Stimulated activated CD8-positive, alpha-beta memory T cell treated with anti-CD3 and anti-CD28 coated beads, Interleukin-7, amount 100 ng/mL, for 24 hours (primary cell): Measurements from ENCODE around the gene RFTN1.
A peak's percentile ranks its signal among the peaks of the same experiment; 100 is the strongest.

Experiments used
- DNase-seq: peaks from one replicate; pipeline ENCODE4 v3.0.0-alpha.2; 2020; ENCODE audit warnings: low read depth

Gene RFTN1

DNA sequence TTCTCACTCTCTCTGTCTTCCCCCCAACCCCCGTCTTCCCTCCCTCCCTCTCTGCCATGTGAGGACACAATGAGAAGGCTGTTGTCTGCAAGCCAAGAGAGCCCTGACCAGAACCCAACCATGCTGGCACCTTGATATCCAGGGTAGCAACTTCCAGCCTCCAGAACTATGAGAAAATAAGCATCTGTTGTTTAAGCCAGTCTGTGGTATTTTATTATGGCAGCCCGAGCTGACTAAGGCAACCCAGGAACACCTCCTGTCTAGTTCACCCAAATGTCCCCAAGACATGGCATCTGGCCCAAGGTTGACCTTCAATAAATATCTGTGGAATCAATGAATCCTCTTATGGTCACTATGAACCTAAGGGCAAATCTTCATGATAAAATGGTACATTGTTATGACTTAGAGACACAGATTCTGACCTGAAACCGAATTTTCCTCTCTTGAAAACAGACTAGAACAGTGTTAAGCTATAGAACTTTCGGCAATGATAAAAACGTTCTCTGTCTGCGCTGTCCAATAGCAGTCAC, 26.5 kb downstream of the RFTN1 start:
- no peak for DNase-seq

DNA sequence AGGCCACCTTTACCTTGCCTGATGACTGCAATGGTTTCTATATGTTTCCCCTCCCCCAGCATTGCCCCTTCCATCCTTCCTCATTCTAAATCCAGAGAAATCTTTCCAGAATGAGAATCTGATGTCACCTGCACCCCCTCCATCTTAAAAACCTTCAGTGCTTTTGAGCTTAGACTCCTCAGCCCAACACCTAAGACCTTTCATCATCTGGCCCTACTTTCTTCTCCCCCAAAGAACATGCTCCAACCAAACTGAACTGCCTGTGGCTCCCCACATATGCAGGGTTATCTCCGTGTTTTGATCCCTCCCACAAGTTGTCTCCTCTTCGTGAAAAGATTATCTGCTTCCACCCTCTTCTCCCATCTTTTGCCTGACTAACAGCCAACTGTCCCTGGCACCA, 27.3 kb downstream of the RFTN1 start:
- DNase-seq = no peak

DNA sequence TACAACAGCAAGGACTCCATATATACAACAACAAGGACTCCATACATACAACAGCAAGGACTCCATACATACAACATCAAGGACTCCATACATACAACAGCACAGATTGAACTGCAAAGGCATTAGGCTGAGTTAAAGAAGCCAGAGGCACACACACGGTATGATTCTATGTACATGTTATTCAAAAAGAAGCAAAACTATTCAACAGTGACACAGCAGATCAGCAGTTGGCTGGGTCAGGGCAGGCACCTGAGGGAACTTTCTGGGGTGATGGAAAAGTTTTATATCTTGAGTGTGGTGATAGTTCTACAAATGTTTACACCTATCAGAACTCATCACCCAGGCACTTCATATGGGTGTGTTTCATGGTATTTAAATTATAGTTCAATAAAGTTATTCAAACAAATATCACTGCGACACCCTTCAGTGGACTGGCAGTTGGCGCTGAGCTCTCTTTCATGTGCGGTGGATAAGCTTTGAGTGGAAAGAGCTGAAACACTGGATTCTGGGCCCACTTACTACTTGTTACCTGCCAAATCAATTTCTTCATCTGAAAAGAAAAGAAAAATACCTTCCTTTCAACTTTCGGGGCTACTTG, 28.0 kb downstream of the RFTN1 start:
- DNase-seq = no peak

DNA sequence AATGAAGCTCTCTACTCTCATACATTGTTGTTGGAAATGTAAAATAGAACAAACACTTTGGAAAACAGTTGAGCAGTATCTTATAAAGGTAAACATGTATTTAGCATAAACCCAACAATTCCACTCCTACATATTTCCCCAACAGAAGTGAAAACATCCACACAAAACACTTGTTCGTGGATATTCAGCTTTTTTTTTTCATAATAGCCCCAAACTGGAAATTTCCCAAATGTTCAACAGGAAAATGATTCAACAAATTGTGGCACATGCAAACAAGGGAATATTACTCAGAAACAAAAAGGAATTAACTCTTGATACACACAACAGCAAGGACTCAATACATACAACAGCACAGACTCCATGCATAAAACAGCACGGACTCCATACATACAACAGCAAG, 28.5 kb downstream of the RFTN1 start:
- DNase-seq = no peak

DNA sequence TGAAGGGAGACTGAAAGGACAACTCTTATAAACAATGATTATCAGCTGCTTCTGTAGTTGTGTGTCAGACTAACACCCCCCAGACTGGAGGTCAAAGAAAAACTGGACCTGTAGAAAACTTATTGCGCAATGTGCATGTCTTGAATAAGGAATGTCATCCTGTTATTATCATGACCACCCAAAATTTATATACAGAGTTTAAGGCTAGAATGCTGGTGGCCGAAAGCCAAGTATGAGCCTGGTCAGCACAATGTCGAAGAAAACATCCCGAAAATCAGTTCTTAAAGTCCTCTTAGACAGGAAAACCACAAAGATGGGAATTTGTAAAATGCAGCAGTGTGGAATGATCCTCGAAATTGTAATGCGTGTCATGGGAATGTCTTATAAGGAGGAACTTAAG, 29.3 kb downstream of the RFTN1 start:
- no peak for DNase-seq

DNA sequence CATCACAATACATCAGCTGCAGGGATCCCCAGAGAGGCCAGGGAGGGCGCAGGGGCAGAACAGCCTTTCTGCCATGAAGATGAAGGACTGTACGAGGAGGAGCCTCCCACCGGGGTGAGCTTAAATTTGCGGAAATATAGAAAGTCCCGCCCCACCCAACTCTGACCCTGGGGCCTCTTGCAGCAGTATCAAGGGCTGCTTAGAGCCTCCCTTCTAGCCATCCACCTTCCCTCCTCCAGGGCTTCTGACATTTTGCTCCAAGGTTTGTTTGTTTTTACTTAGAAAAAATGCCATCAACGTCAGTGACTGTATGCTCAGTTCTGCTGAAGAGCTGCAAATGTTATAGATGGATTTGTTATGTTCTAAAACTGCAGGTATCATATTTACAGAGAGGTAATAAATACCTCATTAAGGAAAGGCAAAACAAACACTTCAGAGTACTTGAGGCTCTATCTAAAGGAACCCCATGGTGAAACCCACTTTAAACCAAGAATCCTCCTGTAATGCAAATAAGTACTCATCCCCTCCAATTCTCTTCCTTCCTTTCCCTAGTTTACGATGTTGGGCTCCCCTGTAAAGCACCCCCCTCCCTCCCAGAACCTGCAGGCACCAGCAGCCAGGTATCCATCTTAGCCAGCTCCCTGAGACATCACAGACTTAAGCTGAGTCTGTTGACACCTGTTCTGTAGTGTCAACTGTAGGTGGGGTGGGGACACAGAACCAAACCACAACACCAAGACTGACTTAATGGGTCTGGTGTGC, 30.5 kb downstream of the RFTN1 start:
- DNase-seq = no peak

DNA sequence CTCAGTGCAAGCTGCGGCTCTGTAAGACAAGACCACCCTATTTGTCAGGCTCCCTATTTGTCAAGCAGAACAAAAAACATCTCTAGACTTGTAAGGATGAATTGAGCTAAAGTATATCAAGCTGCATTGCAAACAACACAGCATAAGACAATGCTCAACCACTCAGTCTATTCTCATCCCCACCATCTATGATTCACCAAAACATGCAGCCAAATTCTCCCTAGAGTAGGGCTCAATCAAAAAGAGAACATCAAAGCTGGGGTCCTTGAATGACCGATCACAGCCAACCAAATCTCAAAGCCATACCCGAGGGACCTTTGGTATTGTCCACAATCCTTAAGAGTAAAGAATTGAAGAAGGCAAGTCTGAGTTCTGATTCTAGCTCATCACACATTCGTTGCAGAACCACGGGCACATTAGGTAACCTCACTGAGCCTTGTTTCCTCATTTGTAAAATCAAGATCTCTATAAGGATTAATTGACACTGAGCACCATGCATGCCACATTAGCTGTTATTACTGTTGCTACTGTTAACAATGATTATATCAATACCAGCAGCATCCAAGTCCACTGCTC, 31.2 kb downstream of the RFTN1 start:
- no peak for DNase-seq

DNA sequence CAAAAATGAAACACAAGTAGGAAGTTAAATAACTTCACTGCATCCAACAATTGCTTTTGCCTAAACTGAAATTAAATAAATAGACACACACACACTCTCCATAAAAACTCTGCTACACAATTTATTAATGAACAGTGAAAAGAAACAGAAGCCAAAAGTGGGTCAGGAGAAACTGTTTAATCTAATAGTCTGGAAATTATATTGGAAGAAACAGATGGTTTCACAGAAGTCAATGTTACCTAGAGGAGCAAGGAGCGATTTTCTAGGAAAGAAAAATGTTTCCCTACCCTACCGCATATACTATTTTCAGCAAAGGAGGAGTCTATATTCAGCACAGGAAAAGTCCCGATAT, 32.0 kb downstream of the RFTN1 start:
- DNase-seq = no peak

DNA sequence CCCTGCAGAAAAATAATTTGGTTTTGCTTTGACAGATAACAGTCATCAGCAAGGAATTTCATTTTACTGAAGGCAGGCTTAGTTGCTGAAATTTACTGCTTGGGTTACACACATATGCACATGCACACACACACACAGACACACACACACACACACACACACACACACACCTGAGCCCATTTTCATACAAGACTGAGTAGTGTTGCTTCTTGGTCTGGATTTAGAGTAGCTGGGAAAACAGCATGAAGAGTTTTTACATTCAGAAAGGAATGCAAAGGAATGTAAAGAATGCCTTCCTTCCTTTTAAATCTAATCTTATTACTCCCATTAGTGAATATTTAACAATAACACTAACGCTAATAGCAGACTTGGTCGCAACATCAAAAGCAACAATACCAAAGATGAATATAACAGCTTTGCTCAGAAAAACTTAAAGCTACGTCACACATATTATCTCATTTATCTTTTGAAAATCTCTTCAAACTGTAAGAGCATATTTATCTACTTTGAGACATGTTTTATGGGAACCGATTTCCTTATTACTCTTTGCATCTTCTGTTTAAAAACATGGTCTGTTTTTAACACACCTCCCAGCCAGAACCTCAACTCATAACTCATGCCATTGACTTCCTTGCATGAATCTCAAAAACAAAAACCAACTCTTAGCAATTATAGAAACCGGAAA, 32.5 kb downstream of the RFTN1 start:
- DNase-seq = no peak

DNA sequence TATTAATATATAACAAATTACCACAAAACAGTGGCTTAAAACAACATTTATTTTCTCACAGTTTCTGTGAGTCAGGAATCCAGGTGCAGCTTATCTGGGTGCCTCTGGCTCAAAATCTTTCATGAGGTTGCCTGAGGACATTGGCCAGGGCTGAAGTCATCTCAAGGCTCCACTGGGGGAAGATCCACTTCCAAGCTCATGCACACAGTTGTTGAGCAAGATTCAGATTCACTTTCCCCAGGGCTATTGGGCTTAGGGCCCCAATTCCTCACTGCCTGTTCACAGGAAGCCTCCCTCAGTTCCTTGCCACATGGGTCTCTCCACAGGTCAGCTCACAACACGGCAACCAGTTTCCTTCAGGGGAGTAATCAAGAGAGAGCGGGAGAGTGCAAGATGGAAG, 35.0 kb downstream of the RFTN1 start:
- DNase-seq = no peak

DNA sequence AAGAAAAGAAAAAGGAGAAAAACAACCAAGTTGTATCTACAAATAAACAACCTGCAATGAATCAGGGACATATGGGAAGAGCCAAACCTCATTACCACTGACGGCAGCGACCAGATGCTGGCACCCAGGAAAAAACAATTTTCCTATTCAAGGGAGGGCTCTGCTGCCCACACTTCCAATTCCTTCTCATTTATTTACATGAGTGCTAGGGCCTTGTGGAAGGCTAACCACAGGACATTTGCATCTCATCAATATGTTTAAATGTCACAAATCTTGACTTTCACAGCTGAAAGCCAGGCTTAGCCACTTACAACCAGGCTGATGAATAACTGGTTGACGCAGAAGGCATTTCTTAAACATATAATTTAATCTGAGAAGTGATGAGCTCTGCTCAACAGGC, 36.0 kb downstream of the RFTN1 start:
- no peak for DNase-seq

DNA sequence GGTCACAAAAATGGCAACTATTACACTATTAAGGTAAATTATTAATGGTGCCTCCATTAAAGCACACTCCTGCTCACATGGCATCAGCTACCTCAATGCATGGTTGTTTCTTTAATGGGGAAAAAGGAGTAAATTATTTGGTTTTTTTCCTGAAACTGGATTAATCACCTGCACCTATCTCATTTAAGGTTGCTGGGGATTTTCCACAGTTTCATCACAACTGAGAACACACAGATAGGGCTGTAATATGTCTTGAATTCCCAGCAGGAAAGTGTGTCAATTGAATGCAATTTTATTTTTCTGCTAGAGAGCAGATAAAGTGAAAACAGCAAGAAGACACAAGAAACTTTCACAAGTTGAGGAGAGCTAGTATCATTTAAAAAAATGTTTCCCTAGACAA, 36.4 kb downstream of the RFTN1 start:
- no peak for DNase-seq

DNA sequence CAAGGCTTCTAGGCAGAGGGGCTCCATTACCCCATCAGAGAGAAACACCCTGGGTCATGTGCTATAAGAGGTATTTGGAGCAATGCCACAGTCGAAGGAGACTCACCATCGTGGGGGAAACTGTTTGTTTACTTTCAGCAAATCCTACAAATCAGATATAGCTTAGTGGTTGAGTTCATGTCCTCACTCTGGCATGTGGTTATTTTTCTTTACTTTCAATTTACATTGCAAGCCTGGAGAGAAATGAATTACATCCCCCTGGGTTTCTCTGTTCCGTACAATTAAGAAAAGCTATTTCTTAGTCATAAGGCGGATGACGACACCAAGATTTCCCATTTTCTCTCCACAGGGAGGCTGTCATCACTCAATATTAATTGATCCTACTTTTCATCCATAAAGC, 36.9 kb downstream of the RFTN1 start:
- DNase-seq = no peak

DNA sequence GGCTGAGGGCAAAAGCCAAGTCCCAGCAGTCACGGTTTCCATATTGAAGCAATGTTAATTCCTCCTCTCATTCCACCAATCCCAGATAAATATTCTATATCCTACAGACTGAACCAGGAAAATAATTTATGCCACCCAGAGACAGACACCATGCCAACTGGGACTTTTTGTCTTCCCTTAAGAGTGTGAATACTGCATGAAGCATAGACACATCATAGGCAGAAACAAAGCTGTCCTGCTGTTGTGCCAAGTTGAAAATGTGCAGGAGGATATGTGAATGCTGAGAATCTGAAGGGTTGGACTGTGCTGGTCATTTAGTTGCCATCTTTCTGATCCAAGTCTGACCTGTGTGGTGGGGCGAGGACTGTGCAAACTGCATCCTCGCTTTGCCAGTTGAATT, 37.7 kb downstream of the RFTN1 start:
- no peak for DNase-seq

DNA sequence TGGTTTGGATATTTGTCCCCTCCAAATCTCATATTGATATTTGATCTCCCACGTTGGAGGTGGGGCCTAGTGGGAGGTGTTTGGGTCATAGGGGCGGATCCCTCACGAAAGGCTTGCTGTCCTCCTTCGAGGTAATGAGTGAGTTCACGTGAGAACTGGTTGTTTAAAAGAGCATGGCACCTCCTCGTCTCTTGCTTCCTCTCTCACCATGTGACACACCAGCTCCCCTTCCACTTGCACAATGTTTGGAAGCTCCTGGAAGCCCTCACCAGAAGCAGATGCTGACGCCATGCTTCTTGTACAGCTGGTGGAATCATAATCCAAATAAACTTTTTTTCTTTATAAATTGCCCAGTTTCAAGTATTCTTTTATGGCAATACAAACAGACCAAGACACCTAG, 38.6 kb downstream of the RFTN1 start:
- no peak for DNase-seq

DNA sequence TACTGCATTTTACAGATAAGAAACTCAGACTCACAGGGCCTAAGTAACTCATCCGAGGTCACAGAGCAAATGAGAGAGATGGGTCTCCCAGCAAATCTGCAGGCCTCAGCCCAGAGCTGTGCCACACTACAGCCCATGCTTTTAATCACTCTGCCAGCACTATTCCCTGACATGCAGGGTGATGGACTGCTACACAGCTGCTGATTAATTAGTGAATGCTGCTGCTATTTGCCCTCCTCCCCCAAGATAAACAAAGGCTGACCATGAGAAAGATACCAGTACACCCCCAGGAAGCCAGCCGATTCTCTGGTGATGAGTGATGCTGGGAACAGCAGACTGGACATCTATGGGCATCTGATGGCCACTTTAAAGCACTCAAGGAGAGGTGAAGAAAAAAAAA, 39.3 kb downstream of the RFTN1 start:
- no peak for DNase-seq

DNA sequence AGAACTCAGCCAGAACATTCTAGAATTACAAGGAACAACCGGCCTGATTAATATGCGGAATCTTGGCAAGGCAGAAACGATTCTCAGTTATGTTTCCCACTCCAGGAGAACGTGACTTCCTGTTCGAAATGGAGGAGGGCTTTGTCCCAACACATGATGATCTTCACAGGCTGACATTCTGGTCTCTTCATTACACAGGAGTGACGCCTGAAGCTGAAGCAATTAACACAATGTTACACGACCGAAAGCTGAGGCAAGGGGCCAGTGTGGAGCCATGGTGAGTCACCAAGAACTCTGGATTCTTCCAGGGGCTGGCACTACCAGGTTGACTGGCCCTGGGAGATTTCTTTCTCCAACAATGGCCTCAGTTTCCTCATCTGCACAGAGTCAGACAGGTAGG, 40.9 kb downstream of the RFTN1 start:
- no peak for DNase-seq

DNA sequence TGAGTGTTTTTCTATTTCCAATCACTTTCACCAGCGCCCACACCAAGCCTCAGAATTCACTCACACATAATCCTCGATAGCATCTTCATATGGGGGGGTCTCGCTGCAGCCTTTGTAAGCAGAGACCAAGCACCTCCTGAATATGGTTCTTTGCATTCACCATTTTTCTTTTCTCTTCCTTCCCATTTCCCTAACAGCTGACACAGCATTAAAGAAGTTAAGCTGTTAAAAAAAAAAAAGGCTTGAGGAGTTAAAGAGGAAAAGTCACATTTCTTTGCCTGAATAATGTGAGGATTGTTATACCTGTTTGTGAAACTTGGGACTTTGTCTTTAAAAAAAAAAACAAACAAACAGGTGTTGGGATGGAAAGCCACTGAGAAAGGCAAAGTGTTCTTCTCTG, 41.6 kb downstream of the RFTN1 start:
- no peak for DNase-seq

DNA sequence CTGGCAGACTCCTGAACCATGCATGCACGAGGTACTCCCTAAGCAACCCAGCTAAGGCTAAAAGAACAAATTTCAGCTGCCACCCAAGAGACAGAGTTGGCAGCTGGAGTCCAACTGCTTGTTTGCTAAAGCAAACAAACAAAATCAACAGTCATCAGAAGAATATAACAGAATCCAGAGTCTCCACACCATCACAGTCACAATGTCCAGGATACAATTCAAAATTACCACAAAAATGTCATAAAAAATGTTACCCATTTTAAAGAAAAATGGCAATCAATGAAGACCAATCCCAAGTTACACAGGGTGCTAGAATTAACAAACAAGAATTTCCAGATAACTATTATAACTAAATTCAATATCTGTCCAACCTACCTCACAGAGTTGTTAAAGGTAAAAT, 42.9 kb downstream of the RFTN1 start:
- no peak for DNase-seq

DNA sequence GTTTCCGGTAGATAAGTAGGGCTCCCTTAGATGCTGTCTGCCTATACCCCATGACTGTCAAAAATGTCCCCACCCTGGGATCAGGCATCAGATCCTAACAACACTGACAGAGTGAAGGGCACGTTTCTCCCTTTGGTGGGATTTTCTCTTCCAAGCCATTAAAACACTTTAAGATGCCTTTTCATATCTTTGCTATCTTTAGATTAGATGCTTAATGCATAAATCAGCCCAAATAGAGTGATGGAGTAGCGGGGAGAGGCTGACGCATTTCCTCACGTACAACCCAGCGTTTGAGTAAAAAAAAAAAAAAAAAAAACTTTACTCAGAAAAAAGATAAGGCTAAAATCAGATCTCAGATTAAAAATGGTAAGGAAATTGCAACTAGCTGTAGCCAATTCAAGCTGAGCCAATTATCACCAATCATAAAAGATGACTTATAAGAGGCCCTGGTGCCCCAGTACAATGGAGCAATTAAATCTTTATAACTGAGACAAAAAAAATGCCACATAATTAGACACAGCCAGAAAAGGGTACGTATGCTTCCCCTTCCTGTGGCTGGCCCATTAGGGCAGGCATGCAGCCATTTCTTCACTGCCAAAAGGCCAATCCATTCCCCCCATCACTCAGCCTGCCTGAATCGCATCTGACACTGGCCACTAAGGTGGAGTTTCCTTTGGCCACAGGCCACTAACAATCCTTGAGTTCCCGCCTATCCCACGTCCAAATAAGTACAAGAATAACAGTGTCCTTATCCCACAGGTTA, 45.0 kb downstream of the RFTN1 start:
- DNase-seq = no peak

DNA sequence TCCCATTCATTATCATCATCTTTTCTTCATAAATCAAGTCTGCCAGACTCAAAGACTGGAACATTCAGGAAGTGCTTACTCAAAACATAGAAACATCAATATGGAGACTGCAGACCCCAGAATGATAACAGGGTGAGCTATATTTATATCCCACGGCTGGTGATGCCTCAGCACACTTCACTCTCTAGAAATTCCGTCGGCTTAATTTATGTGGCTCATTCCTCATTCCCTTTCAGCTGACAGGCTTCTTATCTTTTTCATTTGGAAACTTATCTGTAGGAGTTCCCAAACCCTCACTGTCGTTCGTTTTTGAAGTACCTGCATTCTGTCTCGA, 45.5 kb downstream of the RFTN1 start:
- no peak for DNase-seq

DNA sequence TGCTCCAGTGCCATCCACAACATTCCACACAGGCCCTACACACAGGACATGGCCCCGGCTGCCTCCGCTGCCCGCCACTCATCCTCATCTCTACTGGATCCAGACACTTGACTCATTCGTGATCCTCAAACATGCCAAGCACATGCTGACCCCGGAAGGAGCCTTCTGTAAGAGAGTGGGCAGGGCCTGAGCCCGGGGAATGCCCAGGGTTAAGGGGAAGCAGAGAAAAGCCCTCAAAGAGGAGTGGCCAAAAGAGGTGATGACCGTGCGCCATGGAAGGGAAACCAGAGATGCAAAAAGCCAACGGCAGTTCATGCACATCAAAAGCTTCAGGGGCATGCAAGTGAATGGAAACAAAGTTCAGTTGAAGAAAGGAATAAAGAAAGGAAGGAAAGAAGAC, 46.1 kb downstream of the RFTN1 start:
- DNase-seq = peak; percentile 14

DNA sequence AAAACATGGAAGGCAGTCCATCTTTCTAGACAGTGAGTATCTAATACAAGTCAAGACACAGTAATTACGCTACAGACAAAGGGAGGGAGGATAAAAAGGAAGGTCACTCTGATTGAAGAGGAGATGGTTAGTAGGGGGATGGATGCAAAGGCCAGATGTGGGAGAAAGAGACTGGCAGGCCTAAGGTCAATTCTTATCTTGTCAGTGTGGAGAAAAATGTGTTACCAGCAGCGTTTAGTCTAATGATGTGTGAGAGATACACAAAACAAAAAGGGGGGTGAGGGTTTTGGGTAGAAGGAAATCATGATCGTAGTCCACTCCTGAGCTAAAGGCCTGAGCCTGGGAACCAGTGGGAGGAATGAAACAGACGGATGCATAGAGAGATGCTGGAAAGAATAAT, 46.7 kb downstream of the RFTN1 start:
- no peak for DNase-seq
